Psoas muscle (tissue), 8 donors: ENCODE data around the gene GANC. TPM values are rescaled to one million over a fixed set of nuclear protein-coding genes. Genes with fewer than 3 reads are reported as not detected.

Source experiments
- ATAC-seq, 4 donors: fragments of 200-7000 bp; cut with Tn5 transposase; one replicate each; pipeline ENCODE4 v1.9.1; 2020; ENCODE audit warnings: moderate library complexity in 3 of 4, mild to moderate bottlenecking in 2 of 4
- DNase-seq, 2 donors: peaks; one replicate each; pipeline ENCODE4 v3.0.0-alpha.2; 2020
- H3K27ac ChIP-seq: fragments of 200-600 bp; one replicate; pipeline ENCODE4 v1.8.0; 2022
- H3K27me3 ChIP-seq, 3 donors: fragments of 200-600 bp in 1 of 3; one replicate each; pipeline versions ENCODE4 v1.6.1 to v1.8.0; 2013 to 2022; ENCODE audit warnings: low read length in 2 of 3, mild to moderate bottlenecking in 2 of 3, moderate library complexity in 1 of 3; ENCODE audit not compliant: insufficient read depth in 3 of 3
- H3K36me3 ChIP-seq, 2 donors: fragments of 200-600 bp in 1 of 2; one replicate each; pipeline versions ENCODE4 v1.6.1 to v1.8.0; 2013 to 2022; ENCODE audit warnings: low read depth in 1 of 2, mild to moderate bottlenecking in 1 of 2, moderate library complexity in 1 of 2; ENCODE audit not compliant: insufficient read depth in 1 of 2
- H3K4me1 ChIP-seq: fragments of 200-600 bp; one replicate; pipeline ENCODE4 v1.8.0; 2022
- H3K4me3 ChIP-seq: fragments of 200-600 bp; one replicate; pipeline ENCODE4 v1.8.0; 2022; ENCODE audit warnings: mild to moderate bottlenecking
- H3K9me3 ChIP-seq: fragments of 200-600 bp; one replicate; pipeline ENCODE4 v1.8.0; 2022
- CTCF ChIP-seq: fragments of 200-600 bp; IDR thresholded peaks from one replicate; pipeline ENCODE4 v1.8.0; 2022; ENCODE audit warnings: antibody characterized with exemption
- whole genome bisulfite sequencing, 3 donors: extraction: QIAGEN DNeasy Blood & Tissue Kit; methylation state at CpG; one replicate each; pipeline versions ENCODE4 v1.1.6 to v1.1.7; 2013; 5-methylcytosine and 5-hydroxymethylcytosine counted together
- intact Hi-C, 2 donors: fragments of 100-400 bp; cut with DNase I; formaldehyde crosslinking; loops; one replicate each; pipeline versions ENCODE4 v1.11.0 to v1.14.2; 2022
- polyA plus RNA-seq, 3 donors: library from polyadenylated mRNA; stranded (reverse); fragments of 200-250 nt; gene quantifications; one replicate each; pipeline ENCODE4 v1.2.3, GENCODE V29; 2013
- total RNA-seq, 4 donors: library from RNA; stranded (reverse); fragmentation: NEBNext Ultra II Directional in 2 of 4; extraction: Animal tissue kit (Norgen Biotek cat#: 25700) in 2 of 4; gene quantifications; one replicate each; pipeline versions ENCODE4 v1.2.1 to v1.2.4, GENCODE V29; 2021 to 2023
- donor health status: healthy with polysubstance abuse.
- donor health status: DM: no; HTN: no; CAD: no; lungs with moderate emphysema.
- donor health status: Bipolar disorder and iron deficiency.
- donor health status: healthy.
- donor health status: DM: yes; HTN: yes; CAD: no.
- donor health status: DM: no; HTN: no; CAD: no.
- donor health status: DM: no; HTN: no; CAD: no.
- donor health status: DM: yes; HTN: yes; CAD: no.

GANC gene
- total and polyA plus RNA-seq, 7 donors = 4.9 to 37.7 (median 20.3) TPM

GRCh38 chr15:42352401-42352800 is 79.4 kb downstream of the GANC start:
- no peaks in the 10 kb centered on the region for H3K27me3 ChIP-seq
- intact Hi-C loops = no loop called here
- H3K4me3 ChIP-seq = no peak overlapping the region
- H3K4me1 ChIP-seq = peaks cover 16% of the 10 kb centered on the region
- DNase-seq (no peak), ATAC-seq (no peak)
- H3K27ac ChIP-seq = no peak overlapping the region
- TF ChIP-seq CTCF = no peak
- peaks cover 0 to 84% of the 10 kb centered on the region in 2 donors for H3K36me3 ChIP-seq
- H3K9me3 ChIP-seq = no peaks in the 10 kb centered on the region
- 73 to 82% (median 74%) methylated on average over 7 of the region's 7 CpGs for WGBS, 3 donors

- H3K4me1 ChIP-seq = peaks cover 22% of the 10 kb centered on the region
- no peak for TF ChIP-seq CTCF
- no peak overlapping the region for H3K27ac ChIP-seq
- 81 to 91% (median 83%) methylated on average over 6 of the region's 6 CpGs for WGBS, 3 donors
- peaks cover 0 to 78% of the 10 kb centered on the region in 2 donors for H3K36me3 ChIP-seq
- DNase-seq (no peak), ATAC-seq (no peak)
- H3K9me3 ChIP-seq = no peaks in the 10 kb centered on the region
- H3K27me3 ChIP-seq = no peaks in the 10 kb centered on the region
- intact Hi-C loops = no loop called here
- H3K4me3 ChIP-seq = no peak overlapping the region
These were observed 80.1 kb downstream of the GANC start for GRCh38 chr15:42353061-42353460.

- H3K4me1 ChIP-seq = peaks cover 33% of the 10 kb centered on the region
- DNase-seq (no peak), ATAC-seq (no peak)
- 19 to 47% (median 27%) methylated on average over 2 of the region's 2 CpGs for whole genome bisulfite sequencing, 3 donors
- peak overlapping the region; percentile 97 for H3K27ac ChIP-seq
- H3K36me3 ChIP-seq = peaks cover 0 to 60% of the 10 kb centered on the region in 2 donors
- no peaks in the 10 kb centered on the region for H3K27me3 ChIP-seq
- H3K4me3 ChIP-seq = no peak overlapping the region
- TF ChIP-seq CTCF = no peak
- H3K9me3 ChIP-seq = no peaks in the 10 kb centered on the region
- intact Hi-C loops = no loop called here
These were observed 81.8 kb downstream of the GANC start for GRCh38 chr15:42354824-42355223.

GRCh38 chr15:42355291-42355690 is 82.3 kb downstream of the GANC start:
- 46 to 67% (median 56%) methylated on average over 6 of the region's 6 CpGs for WGBS, 3 donors
- Histone ChIP-seq H3K27ac (peak overlapping the region; percentile 97), H3K4me3 (no peak overlapping the region), H3K36me3 (peaks cover 0 to 55% of the 10 kb centered on the region in 2 donors), H3K9me3 (no peaks in the 10 kb centered on the region), H3K4me1 (peaks cover 33% of the 10 kb centered on the region), H3K27me3 (no peaks in the 10 kb centered on the region)
- intact Hi-C loops = no loop called here
- no peak for TF ChIP-seq CTCF
- DNase-seq (no peak), ATAC-seq (no peak)

- Histone ChIP-seq H3K4me1 (peaks cover 42% of the 10 kb centered on the region), H3K27ac (peak overlapping the region; percentile 97), H3K27me3 (no peaks in the 10 kb centered on the region), H3K9me3 (no peaks in the 10 kb centered on the region), H3K4me3 (no peak overlapping the region), H3K36me3 (peaks cover 0 to 42% of the 10 kb centered on the region in 2 donors)
- DNase-seq (no peak), ATAC-seq (no peak)
- WGBS, 3 donors = 46 to 57% (median 47%) methylated on average over 5 of the region's 5 CpGs
- TF ChIP-seq CTCF = no peak
- intact Hi-C loops = no loop called here
These were observed 83.8 kb downstream of the GANC start for GRCh38 chr15:42356851-42357250.
